IMR-90 (cell line): ENCODE measurements around the gene TNFRSF25. TPM values are rescaled to one million over a fixed set of nuclear protein-coding genes. Genes with fewer than 3 reads are reported as not detected.

ENCODE experiments used
- ATAC-seq: fragments of 200-7000 bp; cut with Tn5 transposase; 2 replicates; pipeline ENCODE4 v1.9.1; 2020; ENCODE audit warnings: low read depth, mild to moderate bottlenecking, moderate library complexity
- BruUV-seq: library from RNA; stranded (reverse); fragments of 400-500 nt; replicated peaks from 2 replicates; lab custom pipeline; 2021; lab: Mats Ljungman, UMichigan
- CTCF ChIA-PET: fragments of 300-600 bp; formaldehyde crosslinking; extraction: SDS; loops from one replicate; lab custom pipeline; 2021; ENCODE audit warnings: antibody characterized with exemption; lab: Yijun Ruan, JAX
- POLR2A ChIA-PET: fragments of 300-600 bp; sonication (Branson Sonifier 250); formaldehyde crosslinking; loops from one replicate; lab custom pipeline; 2022; ENCODE audit warnings: antibody characterized with exemption; ENCODE audit not compliant: unreplicated experiment; lab: Charles Lee
- DNase-seq: peaks from one replicate; pipeline ENCODE4 v3.0.0; 2013
- H2AFZ ChIP-seq: replicated peaks from 2 replicates; pipeline ENCODE3; 2013; ENCODE audit warnings: low read length, mild to moderate bottlenecking; ENCODE audit not compliant: poor library complexity
- H2AK5ac ChIP-seq: 2 replicates; pipeline ENCODE4 v1.6.1; 2013; ENCODE audit warnings: low read depth, low read length, inconsistent platforms
- H2AK9ac ChIP-seq: replicated peaks from 2 replicates; pipeline ENCODE3; 2013; ENCODE audit warnings: mild to moderate bottlenecking, low read depth, low read length, moderate library complexity; ENCODE audit not compliant: poor library complexity
- H2BK120ac ChIP-seq: 2 replicates; pipeline ENCODE4 v1.6.1; 2013; ENCODE audit warnings: low read depth, low read length, inconsistent platforms
- H2BK15ac ChIP-seq: 3 replicates; pipeline ENCODE4 v1.6.1; 2013; ENCODE audit warnings: low read depth, low read length, inconsistent platforms
- H2BK20ac ChIP-seq: 2 replicates; pipeline ENCODE4 v1.6.1; 2013; ENCODE audit warnings: low read depth, mild to moderate bottlenecking, inconsistent platforms, low read length, moderate library complexity
- H2BK5ac ChIP-seq: 2 replicates; pipeline ENCODE4 v1.6.1; 2013; ENCODE audit warnings: mild to moderate bottlenecking, low read depth, low read length, inconsistent platforms; ENCODE audit not compliant: poor library complexity, severe bottlenecking
- H3K14ac ChIP-seq: replicated peaks from 2 replicates; pipeline ENCODE4 v1.6.1; 2013; ENCODE audit warnings: low read depth, low read length, inconsistent platforms
- H3K18ac ChIP-seq: 2 replicates; pipeline ENCODE4 v1.6.1; 2013; ENCODE audit warnings: low read depth, low read length, control low read depth
- H3K23ac ChIP-seq: 2 replicates; pipeline ENCODE4 v1.6.1; 2013; ENCODE audit warnings: low read depth, low read length, inconsistent platforms
- H3K27ac ChIP-seq: 2 replicates; pipeline ENCODE4 v1.5.1; 2013; ENCODE audit warnings: mild to moderate bottlenecking, control low read depth, low read length; ENCODE audit not compliant: insufficient read depth
- H3K27me3 ChIP-seq: 2 replicates; pipeline ENCODE4 v1.6.1; 2013; ENCODE audit warnings: low read length; ENCODE audit not compliant: control insufficient read depth, insufficient read depth
- H3K36me3 ChIP-seq: 2 replicates; pipeline ENCODE4 v1.6.1; 2013; ENCODE audit warnings: low read length, mixed read lengths; ENCODE audit not compliant: control insufficient read depth, insufficient read depth
- H3K4ac ChIP-seq: 2 replicates; pipeline ENCODE4 v1.6.1; 2013; ENCODE audit warnings: low read depth, low read length, inconsistent platforms
- H3K4me1 ChIP-seq: 2 replicates; pipeline ENCODE4 v1.6.1; 2013; ENCODE audit warnings: low read length, mixed read lengths; ENCODE audit not compliant: control insufficient read depth, insufficient read depth
- H3K4me2 ChIP-seq: 2 replicates; pipeline ENCODE4 v1.6.1; 2013; ENCODE audit warnings: low read depth, mild to moderate bottlenecking, control low read depth, low read length, moderate library complexity
- H3K4me3 ChIP-seq: 2 replicates; pipeline ENCODE4 v1.5.1; 2013; ENCODE audit warnings: low read depth, mild to moderate bottlenecking, control low read depth, low read length, moderate library complexity; ENCODE audit not compliant: insufficient read depth
- H3K56ac ChIP-seq: 2 replicates; pipeline ENCODE4 v1.6.1; 2013; ENCODE audit warnings: low read length, inconsistent platforms; ENCODE audit not compliant: insufficient read depth; ENCODE audit errors: extremely low read depth
- H3K79me1 ChIP-seq, 2 experiments: 2 replicates each; pipeline ENCODE4 v1.6.1; 2013; ENCODE audit warnings: low read length in 2 of 2, inconsistent platforms in 1 of 2, low read depth in 1 of 2
- H3K9ac ChIP-seq: 2 replicates; pipeline ENCODE4 v1.6.1; 2013; ENCODE audit warnings: low read depth, low read length, control low read depth
- H3K9me1 ChIP-seq: 2 replicates; pipeline ENCODE4 v1.6.1; 2013; ENCODE audit warnings: low read length, inconsistent platforms; ENCODE audit not compliant: insufficient read depth
- H3K9me3 ChIP-seq: 2 replicates; pipeline ENCODE4 v1.6.1; 2013; ENCODE audit warnings: low read length; ENCODE audit not compliant: control insufficient read depth, insufficient read depth
- H4K20me1 ChIP-seq: 2 replicates; pipeline ENCODE4 v1.6.1; 2013; ENCODE audit warnings: low read length, inconsistent platforms; ENCODE audit not compliant: insufficient read depth
- H4K5ac ChIP-seq: 2 replicates; pipeline ENCODE4 v1.6.1; 2013; ENCODE audit warnings: mild to moderate bottlenecking, low read depth, low read length, control low read depth
- H4K8ac ChIP-seq, 2 experiments: 2 replicates each; pipeline ENCODE4 v1.6.1; 2013; ENCODE audit warnings: low read depth in 2 of 2, low read length in 2 of 2, control low read depth in 1 of 2, inconsistent platforms in 1 of 2
- H4K91ac ChIP-seq: 2 replicates; pipeline ENCODE4 v1.6.1; 2013; ENCODE audit warnings: low read depth, low read length, inconsistent platforms; ENCODE audit not compliant: insufficient read depth
- BHLHE40 ChIP-seq: fragments of 150-350 bp; IDR thresholded peaks from 2 replicates; pipeline ENCODE4 v1.6.1; 2016; ENCODE audit warnings: mild to moderate bottlenecking, low read depth, low read length
- CEBPB ChIP-seq: IDR thresholded peaks from 2 replicates; pipeline ENCODE4 v1.6.1; 2012; ENCODE audit warnings: low read depth, low read length, improper control_type of control experiment
- CHD1 ChIP-seq: IDR thresholded peaks from 2 replicates; pipeline ENCODE4 v1.6.1; 2012; ENCODE audit warnings: low read depth, low read length, improper control_type of control experiment
- FOS ChIP-seq: fragments of 150-350 bp; IDR thresholded peaks from 2 replicates; pipeline ENCODE4 v1.6.1; 2016; ENCODE audit warnings: low read depth, low read length
- MAFK ChIP-seq: IDR thresholded peaks from 2 replicates; pipeline ENCODE4 v1.6.1; 2012; ENCODE audit warnings: low read depth, low read length, improper control_type of control experiment
- MAZ ChIP-seq: IDR thresholded peaks from 2 replicates; pipeline ENCODE4 v1.6.1; 2012; ENCODE audit warnings: low read depth, mild to moderate bottlenecking, low read length, improper control_type of control experiment, moderate library complexity, borderline replicate concordance
- MXI1 ChIP-seq: IDR thresholded peaks from 2 replicates; pipeline ENCODE4 v1.6.1; 2012; ENCODE audit warnings: low read depth, mild to moderate bottlenecking, low read length, moderate library complexity, borderline replicate concordance
- NFE2L2 ChIP-seq: fragments of 150-350 bp; IDR thresholded peaks from 2 replicates; pipeline ENCODE4 v1.6.1; 2016; ENCODE audit warnings: low read depth, mild to moderate bottlenecking, low read length
- POLR2A ChIP-seq: IDR thresholded peaks from 2 replicates; pipeline ENCODE4 v1.6.1; 2012; ENCODE audit warnings: mild to moderate bottlenecking, low read depth, low read length
- RAD21 ChIP-seq: IDR thresholded peaks from 2 replicates; pipeline ENCODE4 v1.6.1; 2012; ENCODE audit warnings: low read length, improper control_type of control experiment
- RCOR1 ChIP-seq: IDR thresholded peaks from 2 replicates; pipeline ENCODE4 v1.6.1; 2012; ENCODE audit warnings: mild to moderate bottlenecking, low read length, improper control_type of control experiment; ENCODE audit not compliant: insufficient replicate concordance
- RFX5 ChIP-seq: IDR thresholded peaks from 2 replicates; pipeline ENCODE4 v1.8.0; 2012; ENCODE audit warnings: low read depth, mild to moderate bottlenecking, low read length, moderate library complexity
- SMC3 ChIP-seq: fragments of 150-350 bp; IDR thresholded peaks from 2 replicates; pipeline ENCODE4 v1.6.1; 2016; ENCODE audit warnings: low read depth, mild to moderate bottlenecking, antibody characterized with exemption, low read length, moderate library complexity
- WGBS, 2 experiments: methylation state at CpG; one replicate each; pipeline versions ENCODE4 v1.1.5 to v1.1.7; 2013; ENCODE audit warnings: missing lambda C conversion rate in 2 of 2; ENCODE audit not compliant: insufficient read length in 1 of 2; ENCODE audit errors: extremely low coverage in 2 of 2; 5-methylcytosine and 5-hydroxymethylcytosine counted together
- dilution Hi-C: fragments of 300-500 bp; cut with HindIII; formaldehyde crosslinking; loops from one replicate; pipeline ENCODE4 v1.14.3; 2018; ENCODE audit warnings: low sequenced_read_pairs; ENCODE audit not compliant: unreplicated experiment
- in situ Hi-C: fragments of 300-500 bp; cut with MboI; formaldehyde crosslinking; loops from 3 replicates; pipeline ENCODE4 v1.14.3; 2019; ENCODE audit warnings: low sequenced_read_pairs, inconsistent platforms, mixed read lengths
- intact Hi-C: fragments of 100-400 bp; cut with micrococcal nuclease; formaldehyde crosslinking; loops from 2 replicates; pipeline ENCODE4 v1.10.0; 2022
- polyA plus RNA-seq, 3 experiments: library from polyadenylated mRNA; depleted of rRNA; stranded (reverse); fragments of >200 nt; gene quantifications; 2 replicates each; pipeline ENCODE4 v1.2.3, GENCODE V29; 2012; ENCODE audit warnings: low replicate concordance in 1 of 3
- total RNA-seq: library from RNA; depleted of rRNA; stranded (reverse); fragments of >200 nt; gene quantifications from 2 replicates; pipeline ENCODE4 v1.2.3, GENCODE V29; 2012
- TF ChIP-seq, protein P1 (sequence below): fragments of 150-350 bp; IDR thresholded peaks from 2 replicates; pipeline ENCODE4 v1.6.1; 2017; ENCODE audit warnings: mild to moderate bottlenecking, antibody characterized with exemption, low read length, low read depth
- TF ChIP-seq, protein P2 (sequence below): conservative IDR thresholded peaks from 2 replicates; pipeline ENCODE4 v1.5.1; 2012; ENCODE audit warnings: mild to moderate bottlenecking, low read depth, low read length, improper control_type of control experiment
- TF ChIP-seq, protein P3 (sequence below): fragments of 150-350 bp; IDR thresholded peaks from 2 replicates; pipeline ENCODE4 v1.6.1; 2016; ENCODE audit warnings: low read depth, mild to moderate bottlenecking, low read length, moderate library complexity, borderline replicate concordance

The TNFRSF25 gene
- total and polyA plus RNA-seq, 2 of the 4 experiments (the other 2 are of a cell fraction), result 1.3 to 11.2 TPM

DNA sequence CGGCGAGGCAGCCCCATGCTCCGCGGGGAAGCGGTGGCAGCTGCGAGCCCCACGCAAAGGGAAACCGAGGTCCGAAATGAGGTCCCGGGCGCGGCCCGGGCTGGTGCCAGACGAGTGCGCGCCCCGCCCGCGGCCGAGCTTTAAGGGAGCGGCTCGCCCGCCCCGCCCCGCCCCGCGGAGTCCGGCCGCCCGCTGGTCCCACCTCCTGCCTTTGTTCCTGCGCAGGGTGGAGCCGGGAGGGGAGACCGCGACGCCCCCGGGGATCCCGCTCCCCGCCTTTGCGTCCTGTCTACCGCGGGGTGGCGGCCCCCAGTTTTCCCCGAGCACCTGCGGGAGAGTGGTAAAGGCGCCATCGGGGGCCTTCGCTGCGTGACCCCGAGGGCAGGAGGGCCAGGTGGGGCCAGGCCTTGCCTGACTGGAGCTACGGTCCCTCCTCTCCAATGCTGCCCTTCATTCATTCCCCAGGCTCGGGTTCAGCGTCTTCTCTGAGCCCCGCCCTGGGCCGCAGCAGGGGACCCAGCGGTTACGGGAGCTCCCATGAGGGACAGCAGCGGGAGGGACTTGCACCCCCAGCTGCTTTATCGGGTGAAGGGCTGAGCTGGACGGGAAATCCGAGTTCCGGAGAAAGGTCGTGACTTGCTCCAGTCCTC lies 46.0 kb downstream of the TNFRSF25 start, which contains the start of gene HES2:
HES2 (minus strand) TSS at position 116 of the 650 bp plus-strand sequence; CDS start at position 17, 99 bp downstream.
- Histone ChIP-seq H3K14ac (no peak within 1 kb of the TSS), H4K8ac (no peak within 1 kb of the TSS), H3K4me1 (no peaks in the 10 kb centered on the region; the same call in 1 of the 2 replicates), H3K27ac (no peak within 1 kb of the TSS), H3K23ac (no peak within 1 kb of the TSS), H3K4me2 (peak within 1 kb of the TSS; percentile 10; the same call in 1 of the 2 replicates), H4K5ac (no peak within 1 kb of the TSS), H3K18ac (no peak within 1 kb of the TSS), H4K20me1 (peaks cover 11% of the 10 kb centered on the region; the same call in 1 of the 2 replicates), H2AK5ac (no peak within 1 kb of the TSS), H2AK9ac (peak within 1 kb of the TSS; percentile 65), H2BK20ac (no peak within 1 kb of the TSS), H3K36me3 (no peaks in the 10 kb centered on the region), H3K9me1 (no peaks in the 10 kb centered on the region), H2AFZ (peak within 1 kb of the TSS; percentile 75), H3K4me3 (no peak within 1 kb of the TSS), H2BK5ac (no peak within 1 kb of the TSS), H2BK120ac (no peak within 1 kb of the TSS), H3K9ac (no peak within 1 kb of the TSS), H3K27me3 (peaks cover 88% of the 10 kb centered on the region), H2BK15ac (no peak within 1 kb of the TSS), H3K4ac (no peak within 1 kb of the TSS), H3K9me3 (no peaks in the 10 kb centered on the region), H3K79me1 (no peaks in the 10 kb centered on the region), H3K56ac (no peak within 1 kb of the TSS), H4K91ac (no peak within 1 kb of the TSS)
- ChIA-PET CTCF (interaction anchor here (3.7 kb wide), 1 partner anchor 18 kb away, joined by 13 read pairs; no protein-coding TSS in a partner anchor), POLR2A (no interaction called here)
- intact Hi-C loops (no loop called here), in situ Hi-C loops (no loop called here), dilution Hi-C loops (no loop called here)
- DNase-seq (no peak), ATAC-seq (no peak; the same call in 1 of the 2 replicates)
- 0% methylated on average over 28 of the region's 62 CpGs; no CpG with 5 or more reads in 1 of the 2 experiments for WGBS, 2 experiments
- no TSS peak for BruUV-seq
- TF ChIP-seq POLR2A, result no peak
- TF ChIP-seq CEBPB, result no peak
- no peak for TF ChIP-seq MAFK
- TF ChIP-seq, protein P1, sequence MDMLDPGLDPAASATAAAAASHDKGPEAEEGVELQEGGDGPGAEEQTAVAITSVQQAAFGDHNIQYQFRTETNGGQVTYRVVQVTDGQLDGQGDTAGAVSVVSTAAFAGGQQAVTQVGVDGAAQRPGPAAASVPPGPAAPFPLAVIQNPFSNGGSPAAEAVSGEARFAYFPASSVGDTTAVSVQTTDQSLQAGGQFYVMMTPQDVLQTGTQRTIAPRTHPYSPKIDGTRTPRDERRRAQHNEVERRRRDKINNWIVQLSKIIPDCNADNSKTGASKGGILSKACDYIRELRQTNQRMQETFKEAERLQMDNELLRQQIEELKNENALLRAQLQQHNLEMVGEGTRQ, result no peak
- TF ChIP-seq, protein P2, sequence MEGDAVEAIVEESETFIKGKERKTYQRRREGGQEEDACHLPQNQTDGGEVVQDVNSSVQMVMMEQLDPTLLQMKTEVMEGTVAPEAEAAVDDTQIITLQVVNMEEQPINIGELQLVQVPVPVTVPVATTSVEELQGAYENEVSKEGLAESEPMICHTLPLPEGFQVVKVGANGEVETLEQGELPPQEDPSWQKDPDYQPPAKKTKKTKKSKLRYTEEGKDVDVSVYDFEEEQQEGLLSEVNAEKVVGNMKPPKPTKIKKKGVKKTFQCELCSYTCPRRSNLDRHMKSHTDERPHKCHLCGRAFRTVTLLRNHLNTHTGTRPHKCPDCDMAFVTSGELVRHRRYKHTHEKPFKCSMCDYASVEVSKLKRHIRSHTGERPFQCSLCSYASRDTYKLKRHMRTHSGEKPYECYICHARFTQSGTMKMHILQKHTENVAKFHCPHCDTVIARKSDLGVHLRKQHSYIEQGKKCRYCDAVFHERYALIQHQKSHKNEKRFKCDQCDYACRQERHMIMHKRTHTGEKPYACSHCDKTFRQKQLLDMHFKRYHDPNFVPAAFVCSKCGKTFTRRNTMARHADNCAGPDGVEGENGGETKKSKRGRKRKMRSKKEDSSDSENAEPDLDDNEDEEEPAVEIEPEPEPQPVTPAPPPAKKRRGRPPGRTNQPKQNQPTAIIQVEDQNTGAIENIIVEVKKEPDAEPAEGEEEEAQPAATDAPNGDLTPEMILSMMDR, result no peak
- no peak for TF ChIP-seq FOS
- TF ChIP-seq MAZ, result no peak
- TF ChIP-seq BHLHE40, result no peak
- TF ChIP-seq NFE2L2, result no peak
- no peak for TF ChIP-seq RFX5
- no peak for TF ChIP-seq RAD21
- no peak for TF ChIP-seq RCOR1
- TF ChIP-seq SMC3, result no peak
- TF ChIP-seq CHD1, result no peak
- TF ChIP-seq, protein P3, sequence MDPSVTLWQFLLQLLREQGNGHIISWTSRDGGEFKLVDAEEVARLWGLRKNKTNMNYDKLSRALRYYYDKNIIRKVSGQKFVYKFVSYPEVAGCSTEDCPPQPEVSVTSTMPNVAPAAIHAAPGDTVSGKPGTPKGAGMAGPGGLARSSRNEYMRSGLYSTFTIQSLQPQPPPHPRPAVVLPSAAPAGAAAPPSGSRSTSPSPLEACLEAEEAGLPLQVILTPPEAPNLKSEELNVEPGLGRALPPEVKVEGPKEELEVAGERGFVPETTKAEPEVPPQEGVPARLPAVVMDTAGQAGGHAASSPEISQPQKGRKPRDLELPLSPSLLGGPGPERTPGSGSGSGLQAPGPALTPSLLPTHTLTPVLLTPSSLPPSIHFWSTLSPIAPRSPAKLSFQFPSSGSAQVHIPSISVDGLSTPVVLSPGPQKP, result no peak
- no peak for TF ChIP-seq MXI1
